OCI-LY3 (cell line): ENCODE measurements around the gene AMT.

Experiments
- H2AFZ ChIP-seq: fragments of 200-600, 300-600 bp; shearing (Covaris generic); 2 replicates; pipeline ENCODE4 v1.6.0; 2014; ENCODE audit warnings: antibody characterized with exemption, low read depth, low read length
- H3K27ac ChIP-seq: fragments of 200-600, 300-600 bp; sonication (generic); 2 replicates; pipeline ENCODE4 v1.5.1; 2014; ENCODE audit warnings: mild to moderate bottlenecking, low read length, moderate library complexity, mixed read lengths
- H3K27me3 ChIP-seq: fragments of 200-600, 300-600 bp; sonication (generic); 2 replicates; pipeline ENCODE4 v1.6.1; 2014; ENCODE audit warnings: low read depth, low read length, mixed read lengths
- H3K36me3 ChIP-seq: fragments of 200-600, 300-600 bp; sonication (generic); replicated peaks from 2 replicates; pipeline ENCODE3; 2014; ENCODE audit warnings: low read depth, low read length, mixed read lengths
- H3K4me1 ChIP-seq: fragments of 300-600, 200-600 bp; sonication (generic); 2 replicates; pipeline ENCODE4 v1.6.1; 2014; ENCODE audit warnings: low read length, mixed read lengths
- H3K4me2 ChIP-seq: fragments of 200-600, 300-600 bp; sonication (generic); 2 replicates; pipeline ENCODE4 v1.6.1; 2014; ENCODE audit warnings: low read length, mixed read lengths
- H3K4me3 ChIP-seq: fragments of 300-600, 200-600 bp; sonication (generic); 2 replicates; pipeline ENCODE4 v1.5.1; 2014; ENCODE audit warnings: antibody characterized with exemption, mild to moderate bottlenecking, low read length, moderate library complexity
- H3K79me2 ChIP-seq: fragments of 300-600, 200-600 bp; shearing (Covaris generic); 2 replicates; pipeline ENCODE4 v1.6.1; 2014; ENCODE audit warnings: mild to moderate bottlenecking, low read length, mixed read lengths
- H3K9ac ChIP-seq: fragments of 300-600, 200-600 bp; shearing (Covaris generic); 2 replicates; pipeline ENCODE4 v1.6.0; 2014; ENCODE audit warnings: mild to moderate bottlenecking, low read length, moderate library complexity
- H3K9me3 ChIP-seq: fragments of 200-600, 300-600 bp; shearing (Covaris generic); 2 replicates; pipeline ENCODE4 v1.6.1; 2014; ENCODE audit warnings: low read length, mixed read lengths; ENCODE audit not compliant: insufficient read depth
- H4K20me1 ChIP-seq: fragments of 200-600, 300-600 bp; sonication (generic); 2 replicates; pipeline ENCODE4 v1.6.1; 2016; ENCODE audit warnings: low read length, mixed read lengths; ENCODE audit not compliant: insufficient read depth
- CTCF ChIP-seq: fragments of 200-600, 300-600 bp; sonication (generic); IDR thresholded peaks from 2 replicates; pipeline ENCODE4 v1.5.1; 2014; ENCODE audit warnings: antibody characterized with exemption, low read length, low read depth
- EZH2phosphoT487 ChIP-seq: fragments of 200-600 bp; shearing (Covaris generic); IDR thresholded peaks from 2 replicates; pipeline ENCODE4 v1.6.1; 2018; ENCODE audit warnings: antibody characterized with exemption, mixed run types, low read depth

The AMT gene

DNA sequence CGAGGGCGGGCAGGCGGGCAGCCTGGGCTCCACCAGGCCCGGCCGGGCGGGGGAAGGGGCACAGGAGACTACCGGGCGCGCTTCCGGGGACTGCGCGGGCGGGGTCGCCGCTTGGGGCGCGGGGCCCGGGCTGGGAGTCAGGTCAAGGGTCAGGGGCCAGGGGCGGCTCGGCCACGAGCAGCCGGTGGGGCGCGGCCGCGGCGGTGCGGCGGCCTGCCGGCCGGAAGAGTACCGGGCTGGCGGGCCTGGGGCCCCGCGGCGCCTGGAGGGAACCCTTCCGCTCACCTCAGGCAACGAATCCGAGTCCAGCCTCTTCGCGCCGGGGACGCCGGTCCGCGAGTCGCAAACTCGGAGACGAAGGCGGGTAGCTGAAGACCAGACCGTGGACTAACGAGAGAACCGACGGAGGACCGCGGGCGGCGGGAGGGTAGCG is 10.7 kb downstream of the AMT start:
- H3K36me3 ChIP-seq, result peaks cover 7% of the 10 kb centered on the region
- H3K4me3 ChIP-seq, result peak overlapping the region; percentile 87
- H3K27ac ChIP-seq, result peak overlapping the region; percentile 71
- peaks cover 47% of the 10 kb centered on the region for H4K20me1 ChIP-seq
- H3K9me3 ChIP-seq, result no peaks in the 10 kb centered on the region
- H3K4me1 ChIP-seq, result peaks cover 29% of the 10 kb centered on the region
- no peaks in the 10 kb centered on the region for H3K27me3 ChIP-seq
- peak overlapping the region; percentile 88 for H3K4me2 ChIP-seq
- TF ChIP-seq EZH2phosphoT487 (no peak), CTCF (no peak)
- peak overlapping the region; percentile 87 for H3K9ac ChIP-seq
- no peak overlapping the region for H2AFZ ChIP-seq
- H3K79me2 ChIP-seq, result peaks cover 67% of the 10 kb centered on the region

- H3K9ac ChIP-seq, result peak overlapping the region; percentile 87
- H3K9me3 ChIP-seq, result no peaks in the 10 kb centered on the region
- peaks cover 13% of the 10 kb centered on the region for H3K36me3 ChIP-seq
- H3K27me3 ChIP-seq, result no peaks in the 10 kb centered on the region
- H4K20me1 ChIP-seq, result peaks cover 52% of the 10 kb centered on the region
- peak overlapping the region; percentile 71 for H3K27ac ChIP-seq
- TF ChIP-seq EZH2phosphoT487 (no peak), CTCF (no peak)
- peaks cover 73% of the 10 kb centered on the region for H3K79me2 ChIP-seq
- H3K4me1 ChIP-seq, result peaks cover 23% of the 10 kb centered on the region
- H3K4me3 ChIP-seq, result peak overlapping the region; percentile 87
- H2AFZ ChIP-seq, result no peak overlapping the region
- peak overlapping the region; percentile 88 for H3K4me2 ChIP-seq
These were observed 11.3 kb downstream of the AMT start for GRCh38 chr3:49410846-49411534.

GRCh38 chr3:49410066-49410845 is 12.0 kb downstream of the AMT start:
- peak overlapping the region; percentile 87 for H3K4me3 ChIP-seq
- peaks cover 22% of the 10 kb centered on the region for H3K4me1 ChIP-seq
- H3K27ac ChIP-seq, result no peak overlapping the region
- H2AFZ ChIP-seq, result no peak overlapping the region
- H3K79me2 ChIP-seq, result peaks cover 80% of the 10 kb centered on the region
- peaks cover 19% of the 10 kb centered on the region for H3K36me3 ChIP-seq
- H3K27me3 ChIP-seq, result no peaks in the 10 kb centered on the region
- H3K9me3 ChIP-seq, result no peaks in the 10 kb centered on the region
- peak overlapping the region; percentile 88 for H3K4me2 ChIP-seq
- peak overlapping the region; percentile 87 for H3K9ac ChIP-seq
- no peak for TF ChIP-seq CTCF
- TF ChIP-seq EZH2phosphoT487, result no peak
- H4K20me1 ChIP-seq, result peaks cover 60% of the 10 kb centered on the region
